ENCODE results near the gene MAP1B.
"Not testable (repeated sequence)": the region's sequence is repeated elsewhere in the genome, so short reads cannot be mapped to it uniquely, and the experiment has no call there.

MAP1B gene

DNA sequence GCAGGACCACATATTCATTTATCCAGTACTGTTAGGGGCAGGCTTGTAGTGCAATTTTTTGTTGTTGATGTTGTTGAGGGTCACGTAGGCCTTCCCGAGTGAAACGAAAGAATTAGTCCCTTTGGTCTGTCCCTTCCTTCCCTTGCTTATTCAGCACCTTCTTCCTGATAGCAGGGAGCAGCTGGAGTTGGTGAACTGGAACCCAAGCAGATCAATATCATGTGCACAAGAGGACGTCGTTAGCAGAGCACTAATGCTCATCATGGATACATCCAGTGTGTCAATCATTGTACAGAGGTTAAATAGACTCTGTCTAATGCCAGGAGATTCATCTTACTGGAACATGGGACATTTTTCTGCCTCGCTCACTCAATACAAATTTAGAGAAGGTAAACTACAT lies 33.0 kb upstream of the MAP1B start:
- no peak for DNase-seq
- no peak overlapping the region for H3K27ac ChIP-seq (ENCODE audit: insufficient read depth, low read length, poor library complexity, severe bottlenecking)
- no peaks in the 10 kb centered on the region for H3K27me3 ChIP-seq (replicated peaks; ENCODE audit: control insufficient read depth, insufficient read depth, low read length, poor library complexity, severe bottlenecking)
- H3K9me3 ChIP-seq (ENCODE audit: control insufficient read depth, low read length): no peaks in the 10 kb centered on the region
- H3K36me3 ChIP-seq (ENCODE audit: control insufficient read depth, insufficient read depth, low read length): no peaks in the 10 kb centered on the region
- H3K4me3 ChIP-seq (ENCODE audit: insufficient read depth, low read depth, low read length, poor library complexity, severe bottlenecking): no peak overlapping the region
- no peaks in the 10 kb centered on the region for H3K4me1 ChIP-seq (ENCODE audit: control insufficient read depth, insufficient read depth, low read length, poor library complexity, severe bottlenecking)

GRCh38 chr5:72075461-72075860 lies 31.8 kb upstream of the MAP1B start:
- H3K27ac ChIP-seq (ENCODE audit: insufficient read depth, low read length, poor library complexity, severe bottlenecking): no peak overlapping the region
- no peak for DNase-seq
- no peak overlapping the region for H3K4me3 ChIP-seq (ENCODE audit: insufficient read depth, low read depth, low read length, poor library complexity, severe bottlenecking)
- no peaks in the 10 kb centered on the region for H3K4me1 ChIP-seq (ENCODE audit: control insufficient read depth, insufficient read depth, low read length, poor library complexity, severe bottlenecking)
- H3K9me3 ChIP-seq (ENCODE audit: control insufficient read depth, low read length): no peaks in the 10 kb centered on the region
- H3K27me3 ChIP-seq (replicated peaks; ENCODE audit: control insufficient read depth, insufficient read depth, low read length, poor library complexity, severe bottlenecking): no peaks in the 10 kb centered on the region
- no peaks in the 10 kb centered on the region for H3K36me3 ChIP-seq (ENCODE audit: control insufficient read depth, insufficient read depth, low read length)

GRCh38 chr5:72076621-72077300 lies 30.5 kb upstream of the MAP1B start:
- Histone ChIP-seq H3K27me3 (replicated peaks; ENCODE audit: control insufficient read depth, insufficient read depth, low read length, poor library complexity, severe bottlenecking) (no peaks in the 10 kb centered on the region), H3K4me1 (ENCODE audit: control insufficient read depth, insufficient read depth, low read length, poor library complexity, severe bottlenecking) (no peaks in the 10 kb centered on the region), H3K36me3 (ENCODE audit: control insufficient read depth, insufficient read depth, low read length) (no peaks in the 10 kb centered on the region), H3K9me3 (ENCODE audit: control insufficient read depth, low read length) (no peaks in the 10 kb centered on the region), H3K27ac (ENCODE audit: insufficient read depth, low read length, poor library complexity, severe bottlenecking) (no peak overlapping the region), H3K4me3 (ENCODE audit: insufficient read depth, low read depth, low read length, poor library complexity, severe bottlenecking) (no peak overlapping the region)
- no peak for DNase-seq

DNA sequence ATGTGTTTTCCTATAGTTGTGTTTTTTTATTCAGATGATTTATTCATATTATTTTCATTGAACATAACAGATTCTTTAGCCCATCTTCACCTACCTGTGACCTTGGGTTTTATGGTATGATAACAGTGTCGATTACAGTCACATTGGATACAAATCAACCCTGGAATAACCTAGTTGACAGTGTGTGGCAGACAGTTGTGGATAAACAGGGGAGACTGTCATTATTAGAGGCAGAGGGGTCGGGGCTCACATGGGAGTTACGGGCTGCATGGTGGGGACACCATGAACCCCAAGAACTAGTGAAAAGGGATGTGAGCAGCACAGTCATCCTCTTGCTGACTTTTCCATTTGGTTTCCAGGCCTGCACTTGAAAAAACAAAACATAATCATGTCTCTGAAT lies 29.9 kb upstream of the MAP1B start:
- H3K9me3 ChIP-seq (ENCODE audit: control insufficient read depth, low read length): no peaks in the 10 kb centered on the region
- no peak for DNase-seq
- H3K4me3 ChIP-seq (ENCODE audit: insufficient read depth, low read depth, low read length, poor library complexity, severe bottlenecking): no peak overlapping the region
- no peaks in the 10 kb centered on the region for H3K27me3 ChIP-seq (replicated peaks; ENCODE audit: control insufficient read depth, insufficient read depth, low read length, poor library complexity, severe bottlenecking)
- H3K27ac ChIP-seq (ENCODE audit: insufficient read depth, low read length, poor library complexity, severe bottlenecking): no peak overlapping the region
- H3K36me3 ChIP-seq (ENCODE audit: control insufficient read depth, insufficient read depth, low read length): no peaks in the 10 kb centered on the region
- H3K4me1 ChIP-seq (ENCODE audit: control insufficient read depth, insufficient read depth, low read length, poor library complexity, severe bottlenecking): no peaks in the 10 kb centered on the region

DNA sequence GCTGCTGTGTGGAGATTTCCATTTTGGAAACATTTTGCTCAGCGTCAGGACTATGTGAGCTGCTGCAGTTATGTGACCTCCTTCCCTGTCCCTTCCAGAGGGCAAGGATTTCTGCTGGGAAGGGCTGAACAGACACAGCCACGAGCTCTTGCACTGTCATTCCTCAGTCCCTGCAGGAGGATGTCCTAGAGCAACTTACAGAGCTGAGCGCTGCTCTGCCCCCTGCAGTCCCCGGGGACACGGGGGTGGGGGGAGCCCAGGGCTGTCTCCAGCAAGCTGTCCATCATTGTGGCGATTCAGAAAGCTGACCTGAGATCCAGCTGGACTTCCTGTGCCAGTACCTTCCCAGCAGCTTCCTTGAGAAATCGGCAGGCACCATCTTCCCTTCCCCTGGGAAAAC lies 28.0 kb upstream of the MAP1B start:
- Histone ChIP-seq H3K27me3 (replicated peaks; ENCODE audit: control insufficient read depth, insufficient read depth, low read length, poor library complexity, severe bottlenecking) (no peaks in the 10 kb centered on the region), H3K9me3 (ENCODE audit: control insufficient read depth, low read length) (no peaks in the 10 kb centered on the region), H3K4me3 (ENCODE audit: insufficient read depth, low read depth, low read length, poor library complexity, severe bottlenecking) (no peak overlapping the region), H3K27ac (ENCODE audit: insufficient read depth, low read length, poor library complexity, severe bottlenecking) (no peak overlapping the region), H3K4me1 (ENCODE audit: control insufficient read depth, insufficient read depth, low read length, poor library complexity, severe bottlenecking) (no peaks in the 10 kb centered on the region), H3K36me3 (ENCODE audit: control insufficient read depth, insufficient read depth, low read length) (no peaks in the 10 kb centered on the region)
- DNase-seq: no peak

DNA sequence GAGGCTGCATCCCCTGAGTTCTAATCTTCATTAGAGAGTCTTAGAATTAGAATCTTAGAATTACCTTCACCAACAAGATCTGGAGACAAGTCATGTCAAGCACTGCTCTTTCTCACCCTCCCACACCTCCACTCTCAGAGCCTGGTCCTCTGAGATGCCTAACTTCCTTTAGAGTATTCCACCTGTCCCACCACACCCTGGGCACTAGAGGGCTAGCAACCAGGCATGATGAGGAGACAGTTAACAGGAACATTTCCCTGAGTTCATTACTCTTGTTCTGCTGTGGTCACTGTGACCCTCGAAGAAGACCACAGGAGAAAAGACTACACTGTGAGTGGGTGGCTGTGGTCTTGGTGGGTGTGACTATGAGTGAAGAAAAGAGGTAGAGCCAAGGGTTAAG lies 25.2 kb upstream of the MAP1B start:
- no peak overlapping the region for H3K4me3 ChIP-seq (ENCODE audit: insufficient read depth, low read depth, low read length, poor library complexity, severe bottlenecking)
- no peak for DNase-seq

DNA sequence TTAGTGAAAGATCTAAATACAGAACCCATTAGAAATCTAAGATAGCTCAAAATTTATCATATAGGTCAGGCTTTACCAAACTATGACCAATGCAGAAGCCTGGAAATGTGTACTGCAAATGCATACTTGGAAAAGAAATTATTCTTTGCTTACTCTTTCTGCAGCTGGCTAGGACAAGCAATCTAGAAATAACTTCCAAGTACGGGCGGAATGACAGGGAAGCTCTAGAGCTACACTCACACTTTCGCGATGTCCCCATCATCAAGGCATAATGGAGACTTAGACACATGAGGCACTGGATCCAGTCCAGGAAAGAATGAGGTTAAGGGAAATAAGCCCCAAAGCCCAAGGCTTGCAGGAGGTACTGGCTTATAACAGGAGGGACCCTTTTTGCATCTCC lies 22.4 kb upstream of the MAP1B start:
- no peak for DNase-seq
- Histone ChIP-seq H3K4me1 (ENCODE audit: control insufficient read depth, insufficient read depth, low read length, poor library complexity, severe bottlenecking) (no peaks in the 10 kb centered on the region), H3K4me3 (ENCODE audit: insufficient read depth, low read depth, low read length, poor library complexity, severe bottlenecking) (no peak overlapping the region), H3K36me3 (ENCODE audit: control insufficient read depth, insufficient read depth, low read length) (no peaks in the 10 kb centered on the region), H3K27ac (ENCODE audit: insufficient read depth, low read length, poor library complexity, severe bottlenecking) (no peak overlapping the region), H3K9me3 (ENCODE audit: control insufficient read depth, low read length) (no peaks in the 10 kb centered on the region), H3K27me3 (replicated peaks; ENCODE audit: control insufficient read depth, insufficient read depth, low read length, poor library complexity, severe bottlenecking) (no peaks in the 10 kb centered on the region)

More for the DNA sequence above, 25.2 kb upstream of the MAP1B start:
- Histone ChIP-seq H3K9me3 (ENCODE audit: control insufficient read depth, low read length) (no peaks in the 10 kb centered on the region), H3K27ac (ENCODE audit: insufficient read depth, low read length, poor library complexity, severe bottlenecking) (no peak overlapping the region), H3K27me3 (replicated peaks; ENCODE audit: control insufficient read depth, insufficient read depth, low read length, poor library complexity, severe bottlenecking) (no peaks in the 10 kb centered on the region), H3K36me3 (ENCODE audit: control insufficient read depth, insufficient read depth, low read length) (no peaks in the 10 kb centered on the region), H3K4me1 (ENCODE audit: control insufficient read depth, insufficient read depth, low read length, poor library complexity, severe bottlenecking) (no peaks in the 10 kb centered on the region)

DNA sequence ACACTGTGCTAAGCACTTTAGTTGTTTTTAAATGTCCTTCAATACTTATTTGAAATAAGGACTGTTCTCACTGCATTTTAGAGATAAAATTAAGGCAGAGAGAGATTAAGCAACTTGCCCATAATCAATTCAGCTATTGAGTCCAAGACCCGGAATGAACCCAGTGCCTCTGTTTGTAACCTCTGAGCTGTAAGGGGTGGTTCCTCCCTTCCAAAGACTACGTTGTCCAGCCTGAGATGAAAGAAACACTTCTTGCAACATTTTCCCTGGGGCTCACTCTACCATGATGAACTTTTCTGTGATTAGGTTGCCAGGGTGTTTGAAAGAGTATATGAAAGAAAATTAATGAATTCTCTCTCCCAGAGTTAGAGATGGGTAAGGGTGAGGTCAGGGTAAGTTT lies 22.0 kb upstream of the MAP1B start:
- no peak overlapping the region for H3K4me3 ChIP-seq (ENCODE audit: insufficient read depth, low read depth, low read length, poor library complexity, severe bottlenecking)
- H3K27ac ChIP-seq (ENCODE audit: insufficient read depth, low read length, poor library complexity, severe bottlenecking): no peak overlapping the region
- no peak for DNase-seq
- no peaks in the 10 kb centered on the region for H3K27me3 ChIP-seq (replicated peaks; ENCODE audit: control insufficient read depth, insufficient read depth, low read length, poor library complexity, severe bottlenecking)
- H3K9me3 ChIP-seq (ENCODE audit: control insufficient read depth, low read length): no peaks in the 10 kb centered on the region
- H3K4me1 ChIP-seq (ENCODE audit: control insufficient read depth, insufficient read depth, low read length, poor library complexity, severe bottlenecking): no peaks in the 10 kb centered on the region
- H3K36me3 ChIP-seq (ENCODE audit: control insufficient read depth, insufficient read depth, low read length): no peaks in the 10 kb centered on the region

GRCh38 chr5:72089713-72090112 lies 17.6 kb upstream of the MAP1B start:
- H3K36me3 ChIP-seq (ENCODE audit: control insufficient read depth, insufficient read depth, low read length); H3K27ac ChIP-seq (ENCODE audit: insufficient read depth, low read length, poor library complexity, severe bottlenecking); H3K9me3 ChIP-seq (ENCODE audit: control insufficient read depth, low read length); H3K4me1 ChIP-seq (ENCODE audit: control insufficient read depth, insufficient read depth, low read length, poor library complexity, severe bottlenecking); H3K4me3 ChIP-seq (ENCODE audit: insufficient read depth, low read depth, low read length, poor library complexity, severe bottlenecking); H3K27me3 ChIP-seq (replicated peaks; ENCODE audit: control insufficient read depth, insufficient read depth, low read length, poor library complexity, severe bottlenecking); DNase-seq: not testable (repeated sequence)

GRCh38 chr5:72092074-72092473 lies 15.2 kb upstream of the MAP1B start:
- H3K36me3 ChIP-seq (ENCODE audit: control insufficient read depth, insufficient read depth, low read length): no peaks in the 10 kb centered on the region
- no peak overlapping the region for H3K27ac ChIP-seq (ENCODE audit: insufficient read depth, low read length, poor library complexity, severe bottlenecking)
- no peaks in the 10 kb centered on the region for H3K27me3 ChIP-seq (replicated peaks; ENCODE audit: control insufficient read depth, insufficient read depth, low read length, poor library complexity, severe bottlenecking)
- H3K9me3 ChIP-seq (ENCODE audit: control insufficient read depth, low read length): no peaks in the 10 kb centered on the region
- H3K4me1 ChIP-seq (ENCODE audit: control insufficient read depth, insufficient read depth, low read length, poor library complexity, severe bottlenecking): no peaks in the 10 kb centered on the region
- no peak for DNase-seq
- H3K4me3 ChIP-seq (ENCODE audit: insufficient read depth, low read depth, low read length, poor library complexity, severe bottlenecking): no peak overlapping the region

Measured in effector memory CD4-positive, alpha-beta T cell (primary cell).